Activated B cell treated with CpG ODN at 0.5 μM for 24 hours (primary cell): ENCODE data around the gene CD68. TPM values are rescaled to one million over a fixed set of nuclear protein-coding genes. Genes with fewer than 3 reads are reported as not detected.
"Not testable (repeated sequence)": the region's sequence is repeated elsewhere in the genome, so short reads cannot be mapped to it uniquely, and the experiment has no call there.

Source experiments
- ATAC-seq: fragments of 200-7000 bp; cut with Tn5 transposase; one replicate; pipeline ENCODE4 v1.10.0; 2021; ENCODE audit warnings: low read depth, mild to moderate bottlenecking, moderate library complexity
- CTCF ChIA-PET: fragments of 350-600 bp; sonication (Branson Sonifier 250); formaldehyde crosslinking; loops from one replicate; lab custom pipeline; 2021; ENCODE audit warnings: antibody characterized with exemption; lab: Charles Lee
- POLR2A ChIA-PET: fragments of 350-600 bp; sonication (Branson Sonifier 250); formaldehyde crosslinking; loops from one replicate; lab custom pipeline; 2021; ENCODE audit warnings: antibody characterized with exemption; lab: Charles Lee
- DNase-seq: peaks from one replicate; pipeline ENCODE4 v3.0.0; 2022
- H3K27ac Mint-ChIP-seq: one replicate; pipeline ENCODE4 v1.8.0; 2020; ENCODE audit warnings: mixed read lengths
- H3K27me3 Mint-ChIP-seq: one replicate; pipeline ENCODE4 v1.8.0; 2021; ENCODE audit warnings: mixed read lengths
- H3K36me3 Mint-ChIP-seq: one replicate; pipeline ENCODE4 v1.8.0; 2021; ENCODE audit warnings: low read depth, mixed read lengths
- H3K4me1 Mint-ChIP-seq: one replicate; pipeline ENCODE4 v1.8.0; 2021; ENCODE audit warnings: mixed read lengths
- H3K4me3 Mint-ChIP-seq: one replicate; pipeline ENCODE4 v1.8.0; 2020; ENCODE audit warnings: mild to moderate bottlenecking, mixed read lengths
- H3K9me3 Mint-ChIP-seq: one replicate; pipeline ENCODE4 v1.8.0; 2020; ENCODE audit warnings: mixed read lengths
- intact Hi-C: fragments of 100-400 bp; cut with micrococcal nuclease; formaldehyde crosslinking; loops from one replicate; pipeline ENCODE4 v1.15.1; 2024
- total RNA-seq: library from RNA; stranded (reverse); gene quantifications from 2 replicates; pipeline ENCODE4 v1.2.3, GENCODE V29; 2022
- TF ChIP-seq, protein P1 (sequence below): fragments of 200-600 bp; IDR thresholded peaks from one replicate; pipeline ENCODE4 v1.8.0; 2022; ENCODE audit warnings: antibody characterized with exemption, mild to moderate bottlenecking

The CD68 gene
- total RNA-seq, 1 donor from 2014 or later: 7.2 TPM

GRCh38 chr17:7618608-7619007 lies 39.2 kb downstream of the CD68 start:
- TF ChIP-seq, protein P1, sequence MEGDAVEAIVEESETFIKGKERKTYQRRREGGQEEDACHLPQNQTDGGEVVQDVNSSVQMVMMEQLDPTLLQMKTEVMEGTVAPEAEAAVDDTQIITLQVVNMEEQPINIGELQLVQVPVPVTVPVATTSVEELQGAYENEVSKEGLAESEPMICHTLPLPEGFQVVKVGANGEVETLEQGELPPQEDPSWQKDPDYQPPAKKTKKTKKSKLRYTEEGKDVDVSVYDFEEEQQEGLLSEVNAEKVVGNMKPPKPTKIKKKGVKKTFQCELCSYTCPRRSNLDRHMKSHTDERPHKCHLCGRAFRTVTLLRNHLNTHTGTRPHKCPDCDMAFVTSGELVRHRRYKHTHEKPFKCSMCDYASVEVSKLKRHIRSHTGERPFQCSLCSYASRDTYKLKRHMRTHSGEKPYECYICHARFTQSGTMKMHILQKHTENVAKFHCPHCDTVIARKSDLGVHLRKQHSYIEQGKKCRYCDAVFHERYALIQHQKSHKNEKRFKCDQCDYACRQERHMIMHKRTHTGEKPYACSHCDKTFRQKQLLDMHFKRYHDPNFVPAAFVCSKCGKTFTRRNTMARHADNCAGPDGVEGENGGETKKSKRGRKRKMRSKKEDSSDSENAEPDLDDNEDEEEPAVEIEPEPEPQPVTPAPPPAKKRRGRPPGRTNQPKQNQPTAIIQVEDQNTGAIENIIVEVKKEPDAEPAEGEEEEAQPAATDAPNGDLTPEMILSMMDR: no peak
- ATAC-seq (no peak), DNase-seq (no peak)
- Mint-ChIP-seq H3K4me1 (peaks cover 7% of the 10 kb centered on the region), H3K4me3 (no peak overlapping the region), H3K36me3 (no peaks in the 10 kb centered on the region), H3K27ac (no peak overlapping the region), H3K27me3 (no peaks in the 10 kb centered on the region), H3K9me3 (no peaks in the 10 kb centered on the region)
- ChIA-PET CTCF (no interaction called here), POLR2A (interaction anchor here (1.0 kb wide), 1 partner anchor 32 kb away, joined by 3 read pairs; the partner anchor contains the start of gene ATP1B2)
- intact Hi-C loops: no loop called here

DNA sequence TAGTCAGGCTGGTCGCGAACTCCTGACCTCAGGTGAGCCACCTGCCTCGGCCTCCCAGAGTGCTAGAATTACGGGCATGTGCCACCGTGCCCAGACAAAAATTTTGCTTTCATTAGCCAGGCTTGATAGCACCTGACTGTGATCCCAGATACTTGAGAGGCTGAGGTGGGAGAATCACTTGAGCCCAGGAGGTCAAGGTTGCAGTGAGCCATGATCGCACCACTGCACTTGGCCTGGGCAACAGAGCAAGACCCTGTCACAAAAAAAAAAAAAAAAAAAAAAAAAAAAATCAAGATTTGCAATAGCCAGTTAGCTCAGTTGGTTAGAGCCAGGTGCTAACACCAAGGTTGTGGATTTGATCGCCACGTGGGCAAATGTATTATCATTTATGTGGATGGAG lies 41.4 kb downstream of the CD68 start:
- ChIA-PET POLR2A (interaction anchor here (0.5 to 0.6 kb wide), 2 partner anchors 175 to 361 kb away, joined by 4 to 12 read pairs; no protein-coding TSS in a partner anchor), CTCF (no interaction called here)
- no peak overlapping the region for H3K4me3 Mint-ChIP-seq
- no peak overlapping the region for H3K27ac Mint-ChIP-seq
- H3K36me3 Mint-ChIP-seq: no peaks in the 10 kb centered on the region
- intact Hi-C loops: no loop called here
- no peaks in the 10 kb centered on the region for H3K27me3 Mint-ChIP-seq
- TF ChIP-seq, protein P1: no peak
- DNase-seq (no peak), ATAC-seq (no peak)
- H3K9me3 Mint-ChIP-seq: no peaks in the 10 kb centered on the region
- H3K4me1 Mint-ChIP-seq: no peaks in the 10 kb centered on the region

GRCh38 chr17:7623661-7624060 lies 44.2 kb downstream of the CD68 start:
- CTCF ChIA-PET: no interaction called here
- H3K27me3 Mint-ChIP-seq: no peaks in the 10 kb centered on the region
- peaks cover 11% of the 10 kb centered on the region for H3K4me1 Mint-ChIP-seq
- no peak for DNase-seq
- H3K4me3 Mint-ChIP-seq: no peak overlapping the region
- POLR2A ChIA-PET: interaction anchor here (0.7 kb wide), 1 partner anchor 219 kb away, joined by 3 read pairs; no protein-coding TSS in a partner anchor
- peaks cover 7% of the 10 kb centered on the region for H3K36me3 Mint-ChIP-seq
- no peak overlapping the region for H3K27ac Mint-ChIP-seq
- TF ChIP-seq, protein P1: no peak
- no peaks in the 10 kb centered on the region for H3K9me3 Mint-ChIP-seq
- intact Hi-C loops: no loop called here
- no peak for ATAC-seq

DNA sequence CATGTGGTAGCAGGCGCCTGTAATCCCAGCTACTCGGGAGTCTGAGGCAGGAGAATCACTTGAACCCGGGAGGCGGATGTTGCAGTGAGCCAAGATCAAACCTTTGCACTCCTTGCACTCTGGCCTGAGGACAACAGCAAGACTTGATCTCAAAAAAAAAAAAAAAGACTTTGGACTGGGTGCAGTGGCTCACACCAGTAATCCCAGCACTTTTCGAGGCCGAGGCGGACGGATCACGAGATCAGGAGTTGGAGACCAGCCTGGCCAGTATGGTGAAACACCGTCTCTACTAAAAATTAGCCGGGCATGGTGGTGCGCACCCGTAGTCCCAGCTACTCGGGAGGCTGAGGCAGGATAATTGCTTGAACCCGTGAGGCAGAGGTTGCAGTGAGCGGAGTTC lies 46.3 kb downstream of the CD68 start:
- POLR2A ChIA-PET: interaction anchor here (3.8 to 4.1 kb wide), 2 partner anchors 11 to 61 kb away, joined by 34 to 87 read pairs; partner anchors contain the start of genes FXR2, TP53 and WRAP53

GRCh38 chr17:7626307-7626706 lies 46.9 kb downstream of the CD68 start:
- TF ChIP-seq, protein P1: no peak
- Mint-ChIP-seq H3K27ac (peak overlapping the region; percentile 80), H3K27me3 (no peaks in the 10 kb centered on the region), H3K9me3 (no peaks in the 10 kb centered on the region), H3K36me3 (peaks cover 7% of the 10 kb centered on the region), H3K4me1 (peaks cover 11% of the 10 kb centered on the region), H3K4me3 (peak overlapping the region; percentile 93)
- intact Hi-C loops: loop anchor here (2.0 kb wide), 1 partner anchor 306 kb away; the partner anchor contains the start of gene CNTROB
- ChIA-PET CTCF (interaction anchor here (0.9 to 2.6 kb wide), 2 partner anchors 61 to 111 kb away, joined by 3 to 16 read pairs; partner anchors contain the start of genes TP53 and WRAP53), POLR2A (interaction anchor here (2.2 to 4.1 kb wide), 3 partner anchors 12 to 61 kb away, joined by 14 to 87 read pairs (median 34); partner anchors contain the start of genes FXR2, MPDU1, TP53 and WRAP53)
- no peak for ATAC-seq
- DNase-seq: no peak

More for the DNA sequence above, 46.3 kb downstream of the CD68 start:
- H3K4me3 Mint-ChIP-seq: peak overlapping the region; percentile 93
- H3K9me3 Mint-ChIP-seq, DNase-seq, H3K27ac Mint-ChIP-seq, H3K27me3 Mint-ChIP-seq, ATAC-seq, H3K36me3 Mint-ChIP-seq: not testable (repeated sequence)
- intact Hi-C loops: loop anchor here (2.0 kb wide), 1 partner anchor 307 kb away; the partner anchor contains the start of gene CNTROB
- CTCF ChIA-PET: interaction anchor here (0.7 to 1.4 kb wide), 3 partner anchors 41 to 580 kb away, joined by 3 read pairs; no protein-coding TSS in a partner anchor
- H3K4me1 Mint-ChIP-seq: peaks cover 11% of the 10 kb centered on the region
